Stimulated activated CD8-positive, alpha-beta memory T cell treated with anti-CD3 and anti-CD28 coated beads, Interleukin-12 subunit alpha, Interleukin-12 subunit beta, amount 100 ng/mL, for 24 hours (primary cell): Measurements from ENCODE around the gene HMBS.
"Not testable (repeated sequence)": the region's sequence is repeated elsewhere in the genome, so short reads cannot be mapped to it uniquely, and the experiment has no call there.

Experiments
- DNase-seq: peaks from one replicate; pipeline ENCODE4 v3.0.0-alpha.2; 2020; ENCODE audit errors: extremely low read depth

Gene HMBS

DNA sequence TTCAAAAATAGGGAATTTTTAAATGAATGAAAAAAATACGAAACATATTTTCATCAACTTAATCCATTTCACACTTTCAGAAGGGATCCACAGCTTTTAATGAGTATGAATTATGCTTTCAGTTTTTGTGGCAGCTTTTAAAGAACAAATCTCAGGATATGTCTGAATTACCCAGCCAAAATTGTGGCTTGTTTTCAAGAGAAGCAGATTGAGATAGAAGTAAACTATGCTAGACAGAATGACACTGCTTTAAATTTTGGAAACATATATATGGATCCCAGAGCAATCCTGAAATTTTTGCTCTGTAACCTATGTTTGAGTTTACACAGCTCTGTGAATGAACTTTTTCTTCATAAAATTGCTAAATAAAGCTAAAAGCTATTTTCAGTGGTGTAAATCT is 34.3 kb downstream of the HMBS start:
- no peak for DNase-seq

DNA sequence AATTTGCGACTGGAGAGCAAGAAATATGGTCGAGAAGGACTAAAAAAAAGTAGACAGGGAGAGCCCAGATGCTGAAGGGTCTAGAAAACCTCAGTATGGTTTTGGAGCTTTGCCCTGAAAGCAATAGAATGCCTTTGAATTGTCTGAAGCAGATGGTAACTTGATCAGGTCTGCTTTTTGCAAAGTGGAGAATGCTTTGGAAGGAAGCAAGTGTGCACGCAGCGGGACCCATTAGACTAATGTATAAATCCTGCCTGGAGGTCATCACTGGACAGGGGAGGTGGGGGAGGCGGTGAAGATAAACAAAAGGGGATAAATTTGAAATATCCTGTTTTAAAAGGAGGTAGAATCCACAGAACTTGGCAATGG is 35.9 kb downstream of the HMBS start:
- no peak for DNase-seq

DNA sequence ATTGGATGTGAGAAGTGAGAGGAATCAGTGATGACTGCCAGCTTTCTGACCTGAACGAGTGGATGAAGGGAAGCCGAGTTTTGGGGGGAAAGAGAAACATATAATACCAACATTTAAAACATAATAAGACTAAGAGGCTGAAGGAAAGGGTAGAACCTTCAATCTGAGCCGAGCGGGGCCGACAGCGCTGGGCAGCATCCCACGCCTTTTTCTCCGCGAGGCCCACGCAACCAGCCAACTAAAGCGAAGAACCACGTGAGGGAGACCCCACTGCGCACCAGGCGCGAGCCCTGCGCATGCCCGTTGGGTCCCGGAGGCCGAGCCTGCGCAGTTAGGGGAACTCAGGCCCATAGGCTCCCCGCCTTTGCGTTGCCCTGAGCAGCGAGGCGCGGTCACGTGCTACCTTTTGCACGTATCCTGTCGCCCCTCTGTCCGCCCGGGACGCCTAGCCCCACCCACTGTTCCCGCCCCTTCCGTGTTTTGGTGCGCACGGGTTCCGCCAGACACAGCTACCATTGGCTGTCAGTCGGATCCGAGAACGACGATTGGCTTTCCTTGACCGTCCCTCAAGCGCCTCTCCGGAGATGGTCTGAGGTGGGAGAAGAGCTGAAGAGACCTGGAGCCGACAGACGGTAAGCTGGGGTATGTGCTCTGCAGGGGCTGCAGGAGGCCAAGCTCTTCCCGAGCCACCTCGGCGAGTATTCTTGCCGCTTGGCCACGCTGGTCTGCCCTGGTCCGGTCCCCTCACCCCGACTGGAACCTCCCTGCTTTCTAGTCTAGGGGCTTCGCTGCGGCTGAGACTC is 36.5 kb downstream of the HMBS start, which contains the start of gene HINFP:
HINFP (plus strand) TSS at position 573 of the 803 bp plus-strand sequence. CDS start 5,365 bp downstream, outside the sequence.
- DNase-seq, result peak; percentile 99

DNA sequence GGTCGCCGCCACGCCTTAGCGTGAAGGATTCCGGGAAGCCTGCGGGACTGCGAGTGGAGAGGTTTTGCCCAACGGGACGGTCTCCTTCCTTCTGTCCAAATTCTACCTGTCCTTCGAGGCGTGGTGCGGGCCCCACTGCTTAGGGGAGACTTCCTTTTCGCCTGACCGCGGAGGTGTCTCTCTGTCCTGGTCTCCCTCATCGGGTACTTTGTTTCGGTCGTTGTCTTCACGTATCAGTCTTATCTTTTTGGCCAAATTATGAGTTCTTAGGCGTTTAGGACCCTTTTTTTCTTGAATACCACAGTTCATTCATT is 37.1 kb downstream of the HMBS start:
- DNase-seq, result no peak

DNA sequence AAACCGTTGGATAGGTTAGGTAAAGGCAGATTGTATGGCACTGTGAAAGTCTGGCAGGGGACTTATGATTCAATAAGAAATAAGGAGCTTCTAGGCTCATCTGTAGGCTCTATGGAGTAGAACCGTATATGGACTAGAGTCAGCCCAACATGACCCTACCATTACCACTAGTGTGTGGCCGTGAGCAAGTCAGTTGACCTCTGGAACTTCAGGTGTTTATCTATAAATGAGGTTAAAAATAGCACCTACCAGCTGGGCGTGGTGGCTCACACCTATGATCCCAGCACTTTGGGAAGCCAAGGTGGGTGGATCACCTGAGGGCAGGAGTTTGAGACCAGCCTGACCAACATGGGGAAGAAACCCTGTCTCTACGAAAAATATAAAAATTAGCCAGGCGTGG is 41.1 kb downstream of the HMBS start:
- no peak for DNase-seq

DNA sequence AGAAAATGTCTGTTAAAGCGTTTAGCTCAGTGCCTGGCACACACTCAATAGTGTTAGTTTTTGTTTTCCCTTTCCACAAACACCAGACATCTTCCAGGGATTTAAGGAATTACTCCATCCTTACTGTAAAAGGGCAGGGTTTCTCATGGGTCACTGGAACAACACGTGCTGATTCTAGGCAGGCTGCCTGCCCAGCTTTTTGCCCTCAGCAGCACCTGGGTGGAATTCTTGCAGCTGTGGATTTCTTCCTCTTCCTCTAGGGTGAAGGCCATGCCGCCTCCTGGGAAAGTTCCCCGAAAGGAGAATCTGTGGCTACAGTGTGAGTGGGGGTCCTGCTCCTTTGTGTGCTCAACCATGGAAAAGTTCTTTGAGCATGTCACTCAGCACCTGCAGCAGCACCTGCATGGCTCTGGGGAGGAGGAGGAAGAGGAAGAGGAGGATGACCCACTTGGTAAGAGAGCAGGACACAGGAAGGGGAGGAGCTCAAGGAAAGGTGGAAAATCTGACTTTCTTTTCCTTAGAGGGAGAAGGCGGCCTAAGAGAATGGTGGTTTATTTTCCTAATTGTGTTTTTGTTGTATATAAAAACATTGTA is 42.1 kb downstream of the HMBS start:
- DNase-seq, result no peak

DNA sequence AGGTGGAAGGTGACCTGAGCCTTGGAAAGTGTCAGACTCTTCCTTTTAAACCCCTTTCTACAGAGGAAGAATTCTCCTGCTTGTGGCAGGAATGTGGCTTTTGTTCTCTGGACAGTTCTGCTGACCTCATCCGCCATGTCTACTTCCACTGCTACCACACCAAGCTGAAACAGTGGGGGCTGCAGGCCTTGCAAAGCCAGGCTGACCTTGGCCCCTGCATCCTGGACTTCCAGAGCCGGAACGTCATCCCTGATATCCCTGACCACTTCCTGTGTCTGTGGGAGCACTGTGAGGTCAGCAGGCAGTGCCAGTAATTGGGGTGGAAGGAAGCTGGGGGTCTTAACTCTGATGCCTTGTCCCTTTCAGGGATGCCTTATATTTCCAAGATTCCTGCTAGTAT is 46.0 kb downstream of the HMBS start:
- no peak for DNase-seq

DNA sequence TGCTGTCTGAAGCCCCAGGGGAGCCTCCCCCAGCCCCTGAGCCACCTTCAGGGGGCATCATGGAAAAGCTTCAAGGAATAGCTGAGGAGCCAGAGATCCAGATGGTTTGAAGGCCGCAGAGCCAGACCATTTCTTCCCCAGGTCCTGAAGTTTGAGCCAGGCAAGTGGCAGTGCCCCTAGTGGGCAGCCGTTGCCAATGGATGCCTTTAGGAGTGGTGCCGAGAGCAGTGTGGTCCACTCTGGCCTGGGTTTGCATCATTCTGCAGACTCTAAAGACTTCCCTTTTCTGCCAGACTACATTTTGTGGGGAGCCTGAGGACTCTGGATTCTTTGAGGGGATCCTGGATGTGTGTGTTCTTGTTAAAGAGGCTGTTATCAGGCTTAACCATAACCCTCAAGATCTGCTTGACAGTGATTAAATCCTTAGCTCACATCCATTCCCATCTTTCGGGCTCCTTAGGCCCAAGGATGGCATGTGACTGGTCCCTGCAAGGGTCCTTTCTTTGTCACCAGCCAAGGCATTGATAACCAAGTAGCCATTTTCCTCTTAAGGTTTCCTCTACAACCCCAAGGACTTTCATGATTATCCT is 49.8 kb downstream of the HMBS start:
- DNase-seq, result no peak

DNA sequence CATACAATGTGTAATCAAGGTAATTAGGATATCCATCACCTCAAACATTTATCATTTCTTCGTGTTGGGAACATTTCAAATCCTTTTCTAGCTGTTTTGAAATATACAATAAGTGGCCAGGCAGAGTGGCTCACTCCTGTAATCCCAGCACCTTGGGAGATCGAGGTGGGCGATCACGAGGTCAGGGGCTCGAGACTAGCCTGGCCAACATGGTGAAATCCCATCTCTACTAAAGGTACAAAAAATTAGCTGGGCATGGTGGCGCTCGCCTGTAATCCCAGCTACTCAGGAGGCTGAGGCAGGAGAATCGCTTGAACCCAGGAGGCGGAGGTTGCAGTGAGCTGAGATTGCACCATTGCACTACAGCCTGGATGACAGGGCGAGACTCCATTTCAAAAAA is 54.6 kb downstream of the HMBS start:
- not testable (repeated sequence) for DNase-seq
